Measurements from ENCODE around the gene PKN3. TPM values are rescaled to one million over a fixed set of nuclear protein-coding genes. Genes with fewer than 3 reads are reported as not detected.

The PKN3 gene
- total and polyA plus RNA-seq, 7 donors = 1.6 to 7.2 (median 3.0) TPM

DNA sequence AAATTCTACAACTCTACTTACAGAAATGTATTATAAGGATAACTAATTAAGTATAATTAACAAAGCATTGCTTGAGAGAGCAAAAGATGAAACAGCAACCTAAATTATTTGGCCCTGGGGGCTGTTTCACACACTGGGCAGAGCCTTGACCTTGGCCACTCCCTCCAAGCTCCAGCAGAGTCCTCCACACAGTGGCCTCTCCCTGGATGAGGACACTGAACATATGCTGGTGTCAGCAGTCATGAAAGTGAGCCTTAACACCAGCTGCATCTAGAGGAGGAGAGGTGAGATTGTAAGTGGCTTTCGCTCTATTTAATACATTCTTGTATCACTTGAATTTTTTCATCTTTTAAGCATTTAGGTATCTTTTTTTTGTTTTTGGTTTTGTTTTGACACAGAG lies 44.9 kb downstream of the PKN3 start:
- no peak for DNase-seq
- no peaks in the 10 kb centered on the region for H3K9me3 ChIP-seq
- H3K36me3 ChIP-seq = peaks cover 0 to 52% (median 21%) of the 10 kb centered on the region in 4 donors
- intact Hi-C loops (cut with DNase I) = no loop called here
- WGBS, 2 donors = 98 to 100% methylated on average over 1 of the region's 1 CpG
- no peaks in the 10 kb centered on the region for H3K4me1 ChIP-seq
- no peaks in the 10 kb centered on the region for H3K27me3 ChIP-seq
- TF ChIP-seq, protein P1, sequence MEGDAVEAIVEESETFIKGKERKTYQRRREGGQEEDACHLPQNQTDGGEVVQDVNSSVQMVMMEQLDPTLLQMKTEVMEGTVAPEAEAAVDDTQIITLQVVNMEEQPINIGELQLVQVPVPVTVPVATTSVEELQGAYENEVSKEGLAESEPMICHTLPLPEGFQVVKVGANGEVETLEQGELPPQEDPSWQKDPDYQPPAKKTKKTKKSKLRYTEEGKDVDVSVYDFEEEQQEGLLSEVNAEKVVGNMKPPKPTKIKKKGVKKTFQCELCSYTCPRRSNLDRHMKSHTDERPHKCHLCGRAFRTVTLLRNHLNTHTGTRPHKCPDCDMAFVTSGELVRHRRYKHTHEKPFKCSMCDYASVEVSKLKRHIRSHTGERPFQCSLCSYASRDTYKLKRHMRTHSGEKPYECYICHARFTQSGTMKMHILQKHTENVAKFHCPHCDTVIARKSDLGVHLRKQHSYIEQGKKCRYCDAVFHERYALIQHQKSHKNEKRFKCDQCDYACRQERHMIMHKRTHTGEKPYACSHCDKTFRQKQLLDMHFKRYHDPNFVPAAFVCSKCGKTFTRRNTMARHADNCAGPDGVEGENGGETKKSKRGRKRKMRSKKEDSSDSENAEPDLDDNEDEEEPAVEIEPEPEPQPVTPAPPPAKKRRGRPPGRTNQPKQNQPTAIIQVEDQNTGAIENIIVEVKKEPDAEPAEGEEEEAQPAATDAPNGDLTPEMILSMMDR (IDR thresholded peaks at IDR 0.05) = no peak
- TF ChIP-seq POLR2A (IDR thresholded peaks at IDR 0.05) (no peak), EP300 (IDR thresholded peaks at IDR 0.05) (no peak), POLR2AphosphoS5 (IDR thresholded peaks at IDR 0.05) (no peak)
- no peak overlapping the region for H3K4me3 ChIP-seq
- no peak overlapping the region for H3K27ac ChIP-seq

DNA sequence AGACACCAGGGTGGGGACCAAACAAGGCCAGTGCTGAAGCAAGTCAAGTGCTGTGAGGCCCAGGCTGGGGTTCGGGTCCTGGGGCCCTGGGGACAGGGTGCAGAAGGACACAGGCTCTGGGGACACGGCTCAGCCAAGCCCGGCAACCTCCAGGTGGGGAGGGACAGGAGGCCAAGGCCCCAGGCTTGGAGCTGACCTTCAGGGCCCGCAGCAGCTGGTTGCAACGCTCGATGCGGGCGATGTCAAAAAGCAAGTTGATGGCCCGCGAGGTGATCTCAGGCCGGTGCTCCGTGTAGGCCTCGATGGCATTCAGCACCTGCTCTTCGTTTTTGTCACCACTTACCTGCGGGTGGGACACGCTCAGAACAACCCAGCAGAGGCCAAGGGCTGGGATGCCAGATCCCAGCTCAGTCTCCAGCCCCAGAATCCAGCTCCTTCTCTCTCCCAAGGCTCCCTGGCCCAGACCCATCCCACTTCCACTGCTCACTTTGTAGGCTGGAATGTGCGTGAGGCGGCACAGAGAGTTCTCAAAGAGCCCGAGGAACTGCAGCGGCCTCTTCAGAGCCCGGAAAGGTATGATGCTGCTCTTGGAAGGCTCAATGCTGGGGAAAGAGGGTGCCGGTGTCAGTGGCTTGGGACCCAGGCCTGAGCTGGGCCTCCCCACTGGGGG lies 48.8 kb downstream of the PKN3 start:
- intact Hi-C loops (cut with DNase I) = no loop called here
- peaks cover 8 to 84% (median 36%) of the 10 kb centered on the region in 4 donors for H3K36me3 ChIP-seq

DNA sequence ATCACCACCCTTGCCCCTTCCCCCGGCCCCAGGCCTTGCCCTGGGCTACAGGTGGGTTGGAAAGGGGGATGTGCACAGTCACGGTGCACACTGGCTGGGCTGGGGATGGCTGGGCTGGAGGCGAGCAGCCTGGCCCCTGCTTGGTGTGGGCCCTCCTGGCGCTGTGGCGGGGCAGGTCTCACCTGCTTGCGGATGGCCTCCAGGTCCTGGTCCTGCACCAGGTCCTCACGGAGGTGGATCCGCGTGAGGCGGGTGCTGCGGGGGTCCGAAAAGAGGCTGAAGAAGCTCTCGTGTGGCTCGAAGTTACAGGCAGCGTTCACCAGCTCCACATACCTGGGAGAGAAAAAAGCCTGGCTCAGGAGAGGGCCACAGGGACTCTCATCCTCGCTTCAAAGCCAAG lies 51.3 kb downstream of the PKN3 start:
- Histone ChIP-seq H3K9me3 (no peaks in the 10 kb centered on the region), H3K27ac (no peak overlapping the region), H3K4me1 (no peaks in the 10 kb centered on the region), H3K36me3 (peaks cover 8 to 61% (median 33%) of the 10 kb centered on the region in 4 donors), H3K27me3 (no peaks in the 10 kb centered on the region), H3K4me3 (no peak overlapping the region)
- DNase-seq = no peak
- TF ChIP-seq EP300 (IDR thresholded peaks at IDR 0.05) = no peak
- intact Hi-C loops (cut with DNase I) = no loop called here
- 96% methylated on average over 16 of the region's 16 CpGs for WGBS, 2 donors

More for the DNA sequence above, 48.8 kb downstream of the PKN3 start:
- Histone ChIP-seq H3K4me1 (no peaks in the 10 kb centered on the region), H3K27me3 (no peaks in the 10 kb centered on the region), H3K27ac (no peak overlapping the region), H3K4me3 (no peak overlapping the region), H3K9me3 (no peaks in the 10 kb centered on the region)
- TF ChIP-seq POLR2AphosphoS5 (IDR thresholded peaks at IDR 0.05) (no peak), EP300 (IDR thresholded peaks at IDR 0.05) (no peak)
- DNase-seq = no peak
- WGBS, 2 donors = 93 to 95% methylated on average over 22 of the region's 22 CpGs

DNA sequence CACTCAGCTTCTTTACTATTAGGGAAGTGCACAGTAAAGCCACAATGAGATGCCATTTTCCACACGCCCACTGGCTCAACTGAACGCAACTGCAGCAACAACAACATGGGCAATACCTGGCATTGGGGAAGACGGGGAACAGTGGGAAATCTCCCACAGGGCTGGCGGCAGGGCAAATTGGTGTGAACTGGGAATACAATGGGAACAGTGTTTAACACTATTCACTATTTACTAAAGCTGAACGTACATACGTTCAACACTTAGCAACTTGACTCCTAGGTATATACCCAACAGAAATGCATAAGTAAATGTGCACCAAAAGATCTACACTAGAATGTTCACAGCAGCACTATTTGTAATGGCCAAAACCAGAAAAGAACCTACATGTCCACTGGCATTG lies 55.3 kb downstream of the PKN3 start:
- intact Hi-C loops (cut with DNase I) = no loop called here
- no peak for DNase-seq
- H3K27me3 ChIP-seq = no peaks in the 10 kb centered on the region
- no peak for TF ChIP-seq POLR2A (IDR thresholded peaks at IDR 0.05)
- TF ChIP-seq, protein P1 (IDR thresholded peaks at IDR 0.05) = no peak
- TF ChIP-seq POLR2AphosphoS5 (IDR thresholded peaks at IDR 0.05) = no peak
- no peak for TF ChIP-seq EP300 (IDR thresholded peaks at IDR 0.05)
- no peaks in the 10 kb centered on the region for H3K9me3 ChIP-seq
- H3K36me3 ChIP-seq = peaks cover 8 to 33% (median 11%) of the 10 kb centered on the region in 4 donors
- 92 to 93% methylated on average over 6 of the region's 6 CpGs for WGBS, 2 donors
- no peaks in the 10 kb centered on the region for H3K4me1 ChIP-seq
- H3K27ac ChIP-seq = no peak overlapping the region
- no peak overlapping the region for H3K4me3 ChIP-seq

DNA sequence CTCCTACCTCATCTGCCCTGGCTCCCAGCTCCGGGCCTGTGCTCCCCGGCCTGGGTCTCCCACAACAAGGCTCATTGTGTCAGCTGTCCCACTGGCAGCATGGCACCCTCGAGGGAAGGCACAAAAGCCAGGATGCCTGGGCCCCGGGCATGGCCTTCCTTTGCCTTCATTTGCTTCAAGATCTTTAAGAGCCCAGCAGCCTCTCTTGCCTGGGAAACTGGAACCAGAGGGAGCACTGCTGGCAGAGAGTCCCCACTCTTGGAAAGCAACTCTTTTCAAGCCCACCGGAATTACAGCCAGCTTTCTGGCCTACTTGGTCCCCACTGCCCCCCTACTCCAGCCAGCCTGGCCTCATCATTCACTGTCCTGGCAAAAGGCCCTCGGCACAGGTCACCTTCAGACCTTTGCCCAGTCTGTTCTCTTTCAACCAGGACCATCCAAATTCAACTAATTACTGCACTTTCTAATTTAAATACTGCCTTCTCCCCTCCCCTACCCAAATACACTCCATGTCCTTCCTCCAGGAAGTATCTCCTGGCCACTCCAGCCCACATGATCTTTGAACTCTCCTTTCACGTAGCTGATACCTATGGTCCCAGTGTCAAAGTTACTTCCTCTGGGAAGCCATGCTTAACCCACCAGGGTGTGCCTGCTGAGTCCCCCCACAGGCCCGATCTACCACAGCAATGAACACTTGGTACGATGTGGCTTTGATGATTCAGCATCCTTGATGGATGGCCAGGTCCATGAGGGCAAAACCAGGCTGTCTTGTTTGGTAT lies 60.6 kb downstream of the PKN3 start:
- no peaks in the 10 kb centered on the region for H3K9me3 ChIP-seq
- H3K4me1 ChIP-seq = peaks cover 0 to 8% (median 0%) of the 10 kb centered on the region in 4 donors
- H3K27me3 ChIP-seq = no peaks in the 10 kb centered on the region
- no peak overlapping the region for H3K27ac ChIP-seq
- no peak overlapping the region for H3K4me3 ChIP-seq
- WGBS, 2 donors = 77 to 87% methylated on average over 9 of the region's 9 CpGs
- DNase-seq = no peak
- TF ChIP-seq POLR2A (IDR thresholded peaks at IDR 0.05) = no peak
- no peak for TF ChIP-seq EP300 (IDR thresholded peaks at IDR 0.05)
- TF ChIP-seq, protein P1 (IDR thresholded peaks at IDR 0.05) = no peak
- TF ChIP-seq POLR2AphosphoS5 (IDR thresholded peaks at IDR 0.05) = no peak
- intact Hi-C loops (cut with DNase I) = no loop called here
- peaks cover 0 to 3% (median 0%) of the 10 kb centered on the region in 4 donors for H3K36me3 ChIP-seq
